Ectodermal cell (in vitro differentiated cells): ENCODE measurements around the gene DOCK2.

Experiments
- H3K27ac ChIP-seq: 2 replicates; pipeline ENCODE4 v1.7.0; 2013; ENCODE audit warnings: mild to moderate bottlenecking, low read depth, low read length; ENCODE audit not compliant: insufficient read depth, poor library complexity, severe bottlenecking
- H3K27me3 ChIP-seq: 2 replicates; pipeline ENCODE4 v1.7.0; 2013; ENCODE audit warnings: mild to moderate bottlenecking, low read length; ENCODE audit not compliant: insufficient read depth, control insufficient read depth, poor library complexity, severe bottlenecking
- H3K36me3 ChIP-seq: one replicate; pipeline ENCODE4 v1.7.0; 2013; ENCODE audit warnings: low read length; ENCODE audit not compliant: control insufficient read depth, insufficient read depth
- H3K4me1 ChIP-seq: one replicate; pipeline ENCODE4 v1.7.0; 2013; ENCODE audit warnings: low read length; ENCODE audit not compliant: control insufficient read depth, insufficient read depth
- H3K4me3 ChIP-seq: 2 replicates; pipeline ENCODE4 v1.7.0; 2013; ENCODE audit warnings: low read depth, low read length, control low read depth; ENCODE audit not compliant: insufficient read depth
- H3K9me3 ChIP-seq: 2 replicates; pipeline ENCODE4 v1.7.0; 2013; ENCODE audit warnings: mild to moderate bottlenecking, low read length, moderate library complexity; ENCODE audit not compliant: control insufficient read depth
- WGBS, 2 experiments: methylation state at CpG; one replicate each; pipeline ENCODE4 v1.1.7; 2013; ENCODE audit warnings: missing lambda C conversion rate in 2 of 2; 5-methylcytosine and 5-hydroxymethylcytosine counted together

DOCK2 gene

GRCh38 chr5:169934990-169935389, 297.9 kb downstream of the DOCK2 start:
- WGBS, 2 experiments = 91 to 95% methylated on average over 7 of the region's 7 CpGs
- Histone ChIP-seq H3K9me3 (no peaks in the 10 kb centered on the region), H3K36me3 (no peaks in the 10 kb centered on the region), H3K4me3 (no peak overlapping the region), H3K4me1 (no peaks in the 10 kb centered on the region), H3K27me3 (no peaks in the 10 kb centered on the region), H3K27ac (no peak overlapping the region)

- no peaks in the 10 kb centered on the region for H3K27me3 ChIP-seq
- no peaks in the 10 kb centered on the region for H3K9me3 ChIP-seq
- no peaks in the 10 kb centered on the region for H3K4me1 ChIP-seq
- no peak overlapping the region for H3K4me3 ChIP-seq
- no peaks in the 10 kb centered on the region for H3K36me3 ChIP-seq
- no peak overlapping the region for H3K27ac ChIP-seq
- 94 to 96% methylated on average over 5 of the region's 5 CpGs for WGBS, 2 experiments
Measured at GRCh38 chr5:169935762-169936161, 298.7 kb downstream of the DOCK2 start.

- no peaks in the 10 kb centered on the region for H3K27me3 ChIP-seq
- no peak overlapping the region for H3K4me3 ChIP-seq
- H3K27ac ChIP-seq = no peak overlapping the region
- no peaks in the 10 kb centered on the region for H3K36me3 ChIP-seq
- H3K4me1 ChIP-seq = no peaks in the 10 kb centered on the region
- no peaks in the 10 kb centered on the region for H3K9me3 ChIP-seq
- 90 to 93% methylated on average over 2 of the region's 2 CpGs for WGBS, 2 experiments
Measured at GRCh38 chr5:169938439-169938838, 301.4 kb downstream of the DOCK2 start.

DNA sequence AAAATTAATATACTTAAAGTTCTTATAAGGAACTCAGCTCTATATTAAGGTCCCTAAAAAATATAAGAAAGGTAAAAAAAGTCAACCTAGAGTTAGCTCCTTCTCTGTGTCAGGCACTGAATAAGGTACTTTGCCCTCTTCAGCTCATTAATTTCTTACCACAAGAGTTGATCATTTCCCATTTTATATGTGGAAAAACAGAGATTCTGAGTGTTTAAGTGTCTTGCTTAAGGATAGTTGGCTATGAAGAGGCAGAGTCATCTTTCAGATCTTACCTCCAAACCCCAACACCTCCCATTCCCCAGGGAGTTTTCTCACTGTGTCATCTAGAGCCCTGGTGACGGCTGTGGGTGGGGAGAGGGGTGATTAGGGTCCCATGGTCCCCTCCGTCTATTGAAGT, 302.7 kb downstream of the DOCK2 start:
- H3K36me3 ChIP-seq = no peaks in the 10 kb centered on the region
- H3K27ac ChIP-seq = no peak overlapping the region
- H3K4me3 ChIP-seq = no peak overlapping the region
- no peaks in the 10 kb centered on the region for H3K27me3 ChIP-seq
- H3K9me3 ChIP-seq = no peaks in the 10 kb centered on the region
- no peaks in the 10 kb centered on the region for H3K4me1 ChIP-seq
- 94 to 100% methylated on average over 2 of the region's 2 CpGs for WGBS, 2 experiments

GRCh38 chr5:169941542-169941941, 304.5 kb downstream of the DOCK2 start:
- Histone ChIP-seq H3K36me3 (no peaks in the 10 kb centered on the region), H3K27ac (no peak overlapping the region), H3K9me3 (no peaks in the 10 kb centered on the region), H3K27me3 (no peaks in the 10 kb centered on the region), H3K4me3 (no peak overlapping the region), H3K4me1 (peaks cover 10% of the 10 kb centered on the region)
- 92 to 95% methylated on average over 7 of the region's 7 CpGs for WGBS, 2 experiments

GRCh38 chr5:169942181-169942580, 305.1 kb downstream of the DOCK2 start:
- Histone ChIP-seq H3K9me3 (no peaks in the 10 kb centered on the region), H3K4me1 (peaks cover 10% of the 10 kb centered on the region), H3K36me3 (no peaks in the 10 kb centered on the region), H3K27ac (no peak overlapping the region), H3K4me3 (no peak overlapping the region), H3K27me3 (no peaks in the 10 kb centered on the region)
- 100% methylated on average over 1 of the region's 1 CpG for WGBS, 2 experiments

DNA sequence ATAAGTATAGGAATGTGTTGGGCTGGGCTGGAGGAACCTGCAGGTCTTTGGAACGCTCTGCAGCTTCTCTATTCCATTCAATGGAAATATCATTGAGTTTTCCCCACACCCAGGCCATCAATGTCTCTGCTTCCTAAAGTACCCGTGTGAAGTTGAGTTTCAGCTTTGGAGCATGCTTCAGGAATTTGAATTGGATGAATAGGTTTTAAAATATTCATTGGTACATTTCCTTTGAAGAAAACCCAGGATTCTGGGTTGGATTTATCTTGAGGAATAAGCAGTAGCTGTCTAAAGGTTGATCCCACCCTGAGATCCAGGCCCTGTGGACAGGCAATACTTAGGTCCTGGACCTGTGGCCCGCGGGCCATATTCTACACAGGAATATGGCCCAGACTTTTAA, 306.0 kb downstream of the DOCK2 start:
- Histone ChIP-seq H3K4me3 (no peak overlapping the region), H3K27me3 (no peaks in the 10 kb centered on the region), H3K4me1 (peaks cover 10% of the 10 kb centered on the region), H3K36me3 (no peaks in the 10 kb centered on the region), H3K27ac (no peak overlapping the region), H3K9me3 (no peaks in the 10 kb centered on the region)
- 92 to 95% methylated on average over 4 of the region's 4 CpGs for WGBS, 2 experiments

GRCh38 chr5:169944115-169944514, 307.0 kb downstream of the DOCK2 start:
- Histone ChIP-seq H3K27ac (no peak overlapping the region), H3K27me3 (no peaks in the 10 kb centered on the region), H3K4me3 (no peak overlapping the region), H3K4me1 (peaks cover 10% of the 10 kb centered on the region), H3K36me3 (no peaks in the 10 kb centered on the region), H3K9me3 (no peaks in the 10 kb centered on the region)
- WGBS, 2 experiments = 94 to 95% methylated on average over 6 of the region's 6 CpGs

- Histone ChIP-seq H3K27ac (no peak overlapping the region), H3K36me3 (no peaks in the 10 kb centered on the region), H3K4me3 (no peak overlapping the region), H3K4me1 (peaks cover 10% of the 10 kb centered on the region), H3K9me3 (no peaks in the 10 kb centered on the region), H3K27me3 (no peaks in the 10 kb centered on the region)
- 79 to 81% methylated on average over 7 to 8 of the region's 8 CpGs for WGBS, 2 experiments
Measured at GRCh38 chr5:169944922-169945680, 308.0 kb downstream of the DOCK2 start.

- no peak overlapping the region for H3K4me3 ChIP-seq
- 18 to 35% methylated on average over 3 of the region's 3 CpGs for WGBS, 2 experiments
- no peaks in the 10 kb centered on the region for H3K27me3 ChIP-seq
- H3K9me3 ChIP-seq = no peaks in the 10 kb centered on the region
- H3K27ac ChIP-seq = no peak overlapping the region
- H3K36me3 ChIP-seq = no peaks in the 10 kb centered on the region
- H3K4me1 ChIP-seq = peaks cover 10% of the 10 kb centered on the region
Measured at GRCh38 chr5:169945831-169946261, 308.8 kb downstream of the DOCK2 start.
